HG02938 (cell line): ENCODE results near the gene TCP11.

Experiments used
- ATAC-seq: cut with Tn5 transposase; IDR thresholded peaks from one replicate; pipeline ENCODE4 v1.9.1; 2021; ENCODE audit warnings: mild to moderate bottlenecking, moderate library complexity; ENCODE audit not compliant: unreplicated experiment

TCP11 gene

GRCh38 chr6:35141007-35141655, at the start of gene TCP11:
TCP11 (minus strand) TSS chr6:35141339; CDS start chr6:35140870, 469 bp downstream.
- ATAC-seq: no peak

- ATAC-seq: no peak
Measured at GRCh38 chr6:35190306-35190705, 49.2 kb upstream of the TCP11 start.

DNA sequence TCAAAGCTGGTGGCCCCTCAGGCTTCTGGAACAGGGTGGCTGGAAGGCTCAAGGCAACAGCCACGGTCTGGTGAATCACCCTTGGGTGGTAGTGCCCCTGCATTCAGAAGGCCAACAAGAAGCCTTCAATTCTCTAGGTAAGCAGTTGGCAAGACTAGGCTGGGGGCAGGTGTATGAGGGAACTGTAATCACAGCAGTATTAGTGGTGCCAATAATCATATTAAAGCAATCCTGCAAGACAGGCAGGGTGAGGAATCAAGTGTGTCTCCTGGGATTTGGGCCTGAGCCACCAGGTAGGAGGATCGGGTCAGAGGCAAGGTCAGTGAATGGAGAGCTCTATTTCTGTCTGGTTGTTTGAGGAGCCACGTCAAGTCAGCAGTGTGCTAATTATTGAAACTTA, 47.7 kb upstream of the TCP11 start:
- ATAC-seq: no peak

GRCh38 chr6:35186571-35186970, 45.4 kb upstream of the TCP11 start:
- no peak for ATAC-seq

GRCh38 chr6:35185971-35186370, 44.8 kb upstream of the TCP11 start:
- ATAC-seq: no peak

DNA sequence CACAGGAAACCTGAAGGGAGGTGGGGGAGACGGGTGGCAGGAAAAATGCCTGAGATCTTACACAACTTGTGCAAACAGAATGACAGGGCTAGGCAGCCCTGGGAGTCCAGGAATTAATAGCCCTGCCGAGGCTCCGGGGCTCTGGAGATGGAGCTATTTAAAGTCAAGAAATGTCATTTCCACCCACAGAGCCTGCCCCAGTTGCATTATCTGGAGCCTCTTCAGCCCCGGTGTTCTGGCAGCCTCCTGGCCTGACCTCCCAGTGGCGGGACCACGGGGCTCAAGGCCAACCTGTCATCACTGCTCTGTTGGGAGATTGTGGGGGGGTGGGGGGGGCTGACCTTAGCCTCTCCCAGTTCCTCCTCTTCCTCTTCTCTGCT, 44.2 kb upstream of the TCP11 start:
- ATAC-seq: no peak

- ATAC-seq: no peak
Measured at GRCh38 chr6:35184580-35185301, 43.6 kb upstream of the TCP11 start.

- no peak for ATAC-seq
Measured at GRCh38 chr6:35183935-35184334, 42.8 kb upstream of the TCP11 start.

DNA sequence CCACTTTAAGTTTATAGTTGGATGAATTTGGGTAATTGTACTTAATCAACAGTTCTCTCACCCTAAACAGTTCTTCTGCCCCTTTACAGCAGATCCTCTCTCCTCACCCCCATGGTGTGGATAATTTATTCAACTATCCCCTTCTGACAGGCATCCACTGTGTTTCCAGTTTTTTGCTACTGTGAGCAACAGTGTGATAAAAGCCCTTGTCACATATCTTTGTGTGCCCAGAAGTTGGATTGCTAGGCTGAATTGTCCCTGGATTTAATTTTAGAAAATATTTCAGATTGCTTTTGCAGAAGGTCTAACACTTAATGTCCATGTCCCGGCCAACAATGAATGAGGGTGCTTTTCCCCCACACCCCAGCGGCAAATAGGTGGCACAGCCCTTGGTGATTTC, 42.1 kb upstream of the TCP11 start:
- no peak for ATAC-seq

GRCh38 chr6:35181933-35182612, 40.9 kb upstream of the TCP11 start:
- ATAC-seq: no peak

DNA sequence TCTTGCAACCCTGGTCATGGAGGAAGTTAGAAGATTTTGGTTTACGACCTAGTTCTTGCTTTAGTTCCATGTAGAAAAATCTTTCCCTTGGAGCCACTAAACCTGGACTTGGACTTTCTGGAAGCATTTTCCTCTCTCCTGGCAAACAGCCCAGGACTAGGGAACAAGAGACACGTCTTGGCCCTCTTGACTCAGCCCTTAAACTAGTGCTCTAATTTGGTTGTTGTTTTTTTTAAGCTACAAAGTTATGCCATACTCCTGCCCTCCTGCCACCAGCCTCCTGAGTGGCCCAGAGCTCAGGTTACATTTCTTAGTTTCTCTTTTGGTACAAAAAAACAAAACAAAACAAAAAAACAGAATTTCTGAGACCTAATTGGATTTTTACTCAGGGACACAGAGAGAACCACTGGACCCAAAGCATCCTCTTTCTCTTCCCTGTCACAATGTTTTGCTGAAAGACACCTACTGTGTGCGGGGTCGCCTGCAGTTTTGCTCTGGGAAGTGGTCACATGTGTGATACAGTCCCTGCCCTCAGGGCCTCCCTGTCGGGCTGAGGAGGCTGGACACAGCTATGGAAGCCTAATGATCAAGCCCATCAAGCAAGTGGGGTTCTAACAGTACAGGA, 40.3 kb upstream of the TCP11 start:
- ATAC-seq: no peak

DNA sequence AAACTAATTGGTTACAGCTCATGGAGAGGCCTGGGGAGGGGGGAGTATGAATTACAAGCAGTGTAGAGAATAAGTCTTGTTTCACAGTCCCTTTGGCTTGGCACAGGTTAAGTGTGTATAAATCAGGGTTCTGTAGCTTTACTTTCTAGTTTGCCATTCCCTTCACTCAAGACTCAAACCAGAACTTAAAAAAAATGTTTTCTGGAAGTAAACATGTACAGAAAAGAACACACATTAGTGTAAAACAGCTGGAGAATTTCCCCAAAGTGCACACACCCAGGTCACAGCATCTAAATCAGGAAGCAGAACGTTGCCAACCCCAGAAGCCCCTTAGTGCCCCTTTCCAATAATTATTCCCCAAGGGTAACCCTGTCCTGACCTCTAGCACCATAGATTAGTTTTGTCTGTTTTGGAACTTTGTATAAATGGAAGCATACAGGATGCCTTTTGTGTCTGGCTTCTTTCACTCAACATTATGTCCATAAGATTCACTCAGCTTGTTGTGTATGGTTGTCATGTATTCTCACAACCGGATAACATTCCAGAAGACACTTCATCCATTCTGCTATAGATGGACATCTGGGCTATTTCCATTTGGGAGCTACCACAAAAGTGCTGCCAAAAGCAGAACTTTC, 38.9 kb upstream of the TCP11 start:
- ATAC-seq: no peak

GRCh38 chr6:35178932-35179832, 38.0 kb upstream of the TCP11 start:
- ATAC-seq: no peak

DNA sequence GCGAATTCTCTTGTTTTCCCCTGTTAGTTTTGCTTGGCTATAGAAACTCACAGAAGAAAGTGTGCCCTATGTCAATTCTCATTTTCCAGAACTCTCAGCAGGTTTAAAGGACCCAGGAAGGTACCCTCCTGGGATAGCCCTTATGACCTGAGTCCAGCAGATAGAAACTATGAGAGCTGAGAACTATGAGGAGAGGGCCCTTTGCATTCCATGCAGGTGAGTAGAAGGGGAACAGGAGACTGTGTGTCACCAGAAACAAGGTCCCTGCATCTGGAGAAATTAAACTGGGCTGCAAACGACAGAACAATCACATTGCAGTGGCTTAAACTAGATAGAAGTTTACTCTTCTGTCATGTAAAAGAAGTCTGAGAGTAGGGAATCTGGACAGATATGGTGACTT, 36.9 kb upstream of the TCP11 start:
- ATAC-seq: no peak

- no peak for ATAC-seq
Measured at GRCh38 chr6:35177596-35177995, 36.5 kb upstream of the TCP11 start.

GRCh38 chr6:35177157-35177556, 36.0 kb upstream of the TCP11 start:
- ATAC-seq: no peak

GRCh38 chr6:35176301-35177024, 35.3 kb upstream of the TCP11 start:
- no peak for ATAC-seq

GRCh38 chr6:35174501-35174900, 33.4 kb upstream of the TCP11 start:
- no peak for ATAC-seq

GRCh38 chr6:35174088-35174434, 32.9 kb upstream of the TCP11 start:
- ATAC-seq: no peak
